Aorta (tissue), 5 donors: ENCODE results near the gene WNT10A. TPM values are rescaled to one million over a fixed set of nuclear protein-coding genes. Genes with fewer than 3 reads are reported as not detected.
A peak's percentile ranks its signal among the peaks of the same experiment; 100 is the strongest.

Source experiments
- ATAC-seq: fragments of 200-7000 bp; cut with Tn5 transposase; one replicate; pipeline ENCODE4 v1.9.1; 2022; ENCODE audit warnings: moderate library complexity; ENCODE audit not compliant: low FRiP score
- DNase-seq, 2 donors: peaks; one replicate each; pipeline ENCODE4 v3.0.0-alpha.2; 2020
- H3K27ac ChIP-seq, 2 donors: one replicate each; pipeline ENCODE4 v1.5.1; 2013; ENCODE audit warnings: low read length in 2 of 2, mild to moderate bottlenecking in 2 of 2, moderate library complexity in 2 of 2, control low read depth in 1 of 2, inconsistent platforms in 1 of 2, low read depth in 1 of 2
- H3K27me3 ChIP-seq, 2 donors: one replicate each; pipeline ENCODE4 v1.6.1; 2013; ENCODE audit warnings: control low read depth in 1 of 2, low read length in 1 of 2, mild to moderate bottlenecking in 1 of 2, moderate library complexity in 1 of 2; ENCODE audit not compliant: insufficient read depth in 2 of 2, control insufficient read depth in 1 of 2
- H3K36me3 ChIP-seq, 2 donors: one replicate each; pipeline ENCODE4 v1.6.1; 2013; ENCODE audit warnings: control low read depth in 1 of 2, low read length in 1 of 2, mild to moderate bottlenecking in 1 of 2; ENCODE audit not compliant: insufficient read depth in 2 of 2, control insufficient read depth in 1 of 2
- H3K4me1 ChIP-seq, 2 donors: one replicate each; pipeline ENCODE4 v1.6.1; 2013; ENCODE audit warnings: low read length in 2 of 2, control low read depth in 1 of 2, mild to moderate bottlenecking in 1 of 2, moderate library complexity in 1 of 2; ENCODE audit not compliant: insufficient read depth in 2 of 2, control insufficient read depth in 1 of 2
- H3K4me3 ChIP-seq, 2 donors: one replicate each; pipeline ENCODE4 v1.5.1; 2013; ENCODE audit warnings: low read length in 2 of 2, control low read depth in 1 of 2, mild to moderate bottlenecking in 1 of 2
- H3K9me3 ChIP-seq: one replicate; pipeline ENCODE4 v1.6.1; 2013; ENCODE audit warnings: mild to moderate bottlenecking, low read length; ENCODE audit not compliant: control insufficient read depth
- WGBS, 2 donors: extraction: QIAGEN DNeasy Blood & Tissue Kit; methylation state at CpG; one replicate each; pipeline ENCODE4 v1.1.7; 2013; 5-methylcytosine and 5-hydroxymethylcytosine counted together
- intact Hi-C, 2 donors: fragments of 100-400 bp; cut with DNase I; formaldehyde crosslinking; loops; one replicate each; pipeline versions ENCODE4 v1.14.2 to v1.15.0; 2022
- polyA plus RNA-seq, 2 donors: library from polyadenylated mRNA; stranded (reverse); fragments of 200-250 nt; gene quantifications; one replicate each; pipeline ENCODE4 v1.2.3, GENCODE V29; 2013
- total RNA-seq, 2 donors: library from RNA; stranded (reverse); fragmentation: NEBNext Ultra II Directional; extraction: Animal tissue kit (Norgen Biotek cat#: 25700); gene quantifications; one replicate each; pipeline ENCODE4 v1.2.1, GENCODE V29; 2021
- donor health status: healthy with polysubstance abuse.
- donor health status: Bipolar disorder and iron deficiency.
- donor health status: DM: no; HTN: no; CAD: no.
- donor health status: DM: no; HTN: no; CAD: no.
- donor health status: DM: yes; HTN: yes; CAD: no.

The WNT10A gene
- total and polyA plus RNA-seq, 4 donors, result not detected

DNA sequence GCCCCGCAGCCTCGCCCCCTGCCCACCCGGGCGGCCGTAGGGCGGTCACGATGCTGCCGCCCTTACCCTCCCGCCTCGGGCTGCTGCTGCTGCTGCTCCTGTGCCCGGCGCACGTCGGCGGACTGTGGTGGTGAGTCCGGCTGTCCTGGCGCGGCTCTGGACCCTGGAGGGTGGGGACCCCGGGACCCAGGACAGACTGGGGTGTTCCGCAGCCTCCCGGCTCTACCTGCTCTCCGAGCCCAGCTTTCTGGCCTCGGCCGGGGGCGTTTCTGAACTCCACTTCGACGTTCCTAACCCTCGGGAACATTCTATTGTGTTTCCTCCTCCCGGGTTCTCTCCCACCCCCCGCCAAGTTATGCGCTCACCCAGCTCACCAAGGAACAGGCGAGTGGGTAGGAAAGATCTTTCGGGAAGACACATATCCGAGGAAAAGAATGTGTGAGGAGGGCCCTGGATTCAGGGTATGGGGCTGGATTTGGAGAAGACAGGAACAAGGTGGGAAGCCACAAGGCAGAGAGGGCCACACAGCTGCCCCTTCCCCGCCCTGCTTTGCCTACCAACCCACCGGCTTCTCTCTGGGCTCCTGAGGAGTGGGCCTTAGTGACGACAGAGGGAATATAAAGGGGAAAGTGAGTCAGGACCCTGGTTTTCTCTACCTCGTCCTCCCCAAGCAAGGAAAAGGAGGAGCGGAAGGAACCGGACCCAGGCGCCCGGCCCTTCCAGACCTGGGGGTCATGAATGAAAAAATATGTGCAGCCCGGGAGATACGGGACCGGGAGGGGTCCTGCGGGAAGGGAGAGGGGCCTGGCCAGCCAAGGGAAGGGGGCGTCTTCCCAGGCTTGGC is 20.4 kb upstream of the WNT10A start:
- Histone ChIP-seq H3K27me3 (no peaks in the 10 kb centered on the region), H3K4me3 (peak overlapping the region; percentile 3 to 25), H3K9me3 (no peaks in the 10 kb centered on the region), H3K36me3 (no peaks in the 10 kb centered on the region), H3K4me1 (no peaks in the 10 kb centered on the region), H3K27ac (no peak overlapping the region)
- DNase-seq (peak in 1 of 2 donors; percentile 79), ATAC-seq (no peak)
- WGBS, 2 donors, result 2% methylated on average over 40 to 47 of the region's 47 CpGs
- intact Hi-C loops, result no loop called here

- H3K36me3 ChIP-seq, result no peaks in the 10 kb centered on the region
- no peak for ATAC-seq
- 9 to 11% methylated on average over 21 of the region's 21 CpGs for WGBS, 2 donors
- no peak overlapping the region for H3K4me3 ChIP-seq
- DNase-seq, result peak; percentile 46 to 75
- H3K27ac ChIP-seq, result no peak overlapping the region
- no peaks in the 10 kb centered on the region for H3K4me1 ChIP-seq
- intact Hi-C loops, result no loop called here
- H3K9me3 ChIP-seq, result no peaks in the 10 kb centered on the region
- H3K27me3 ChIP-seq, result no peaks in the 10 kb centered on the region
Observed at GRCh38 chr2:218860950-218861381, 19.7 kb upstream of the WNT10A start.

- no peak overlapping the region for H3K4me3 ChIP-seq
- H3K27me3 ChIP-seq, result no peaks in the 10 kb centered on the region
Observed at GRCh38 chr2:218861645-218862318, 18.9 kb upstream of the WNT10A start.

DNA sequence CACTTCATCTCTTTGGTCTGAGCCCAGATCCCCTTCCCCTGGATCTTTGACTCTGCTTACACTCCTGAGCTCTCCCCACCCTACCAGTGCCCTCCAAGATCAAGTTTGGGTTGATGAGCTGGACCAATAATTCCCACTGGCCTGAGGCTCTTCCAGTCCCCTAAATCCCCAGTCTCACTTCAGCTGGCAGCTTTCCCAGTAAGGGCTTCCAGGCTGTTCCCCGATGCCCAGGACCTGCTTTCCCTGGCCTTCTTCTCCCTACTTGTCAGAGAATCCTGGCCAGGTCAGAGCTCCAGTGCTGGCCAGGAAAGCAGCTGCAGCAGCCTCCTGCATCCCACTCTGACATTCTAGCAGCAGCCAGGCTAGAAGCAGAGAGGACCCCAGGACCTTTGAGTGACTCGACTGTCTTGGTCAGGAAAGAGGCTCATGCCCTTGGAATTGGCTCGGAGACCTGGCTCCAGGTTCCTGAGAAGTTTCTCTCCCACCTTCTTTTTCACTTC is 17.6 kb upstream of the WNT10A start:
- Histone ChIP-seq H3K4me3 (no peak overlapping the region), H3K9me3 (no peaks in the 10 kb centered on the region), H3K36me3 (no peaks in the 10 kb centered on the region), H3K27me3 (no peaks in the 10 kb centered on the region), H3K4me1 (no peaks in the 10 kb centered on the region), H3K27ac (no peak overlapping the region)
- ATAC-seq (no peak), DNase-seq (peak in 1 of 2 donors; percentile 17)
- intact Hi-C loops, result no loop called here
- 64 to 67% methylated on average over 3 of the region's 3 CpGs for WGBS, 2 donors

More at GRCh38 chr2:218861645-218862318, 18.9 kb upstream of the WNT10A start:
- intact Hi-C loops, result no loop called here
- ATAC-seq (no peak), DNase-seq (peak in 1 of 2 donors; percentile 37)
- no peaks in the 10 kb centered on the region for H3K4me1 ChIP-seq
- no peak overlapping the region for H3K27ac ChIP-seq
- no peaks in the 10 kb centered on the region for H3K36me3 ChIP-seq
- WGBS, 2 donors, result 90 to 95% methylated on average over 7 of the region's 7 CpGs
- H3K9me3 ChIP-seq, result no peaks in the 10 kb centered on the region

GRCh38 chr2:218865396-218865795 is 15.3 kb upstream of the WNT10A start:
- intact Hi-C loops, result no loop called here
- DNase-seq (peak in 1 of 2 donors; percentile 28), ATAC-seq (no peak)
- WGBS, 2 donors, result 88 to 98% methylated on average over 4 of the region's 4 CpGs
- H3K4me3 ChIP-seq, result no peak overlapping the region
- H3K27me3 ChIP-seq, result no peaks in the 10 kb centered on the region
- no peaks in the 10 kb centered on the region for H3K4me1 ChIP-seq
- no peak overlapping the region for H3K27ac ChIP-seq
- no peaks in the 10 kb centered on the region for H3K9me3 ChIP-seq
- no peaks in the 10 kb centered on the region for H3K36me3 ChIP-seq

DNA sequence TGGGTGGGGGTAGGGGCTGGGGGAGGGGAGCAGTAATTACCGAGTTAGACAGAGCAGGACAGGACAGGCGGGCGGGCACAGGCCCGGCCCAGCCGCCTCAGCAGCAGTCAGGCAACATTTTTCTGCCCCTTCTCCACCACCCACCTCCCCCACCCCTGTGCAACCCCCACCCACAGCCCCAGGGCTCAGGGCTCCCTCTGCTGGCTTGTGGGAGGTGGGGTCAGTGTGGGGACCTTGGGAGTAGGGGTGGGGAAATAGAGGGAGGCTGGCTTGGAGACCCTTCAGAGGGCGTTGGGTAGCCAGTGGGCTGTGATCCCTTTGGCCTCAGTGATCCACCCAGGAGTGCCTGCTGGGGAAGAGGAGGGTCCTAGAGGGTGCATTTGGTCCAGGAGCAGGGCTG is 14.7 kb upstream of the WNT10A start:
- intact Hi-C loops, result no loop called here
- WGBS, 2 donors, result 78 to 79% methylated on average over 4 to 6 of the region's 6 CpGs
- no peak for ATAC-seq
- peak in 1 of 2 donors; percentile 28 for DNase-seq
- H3K27ac ChIP-seq, result no peak overlapping the region
- H3K36me3 ChIP-seq, result no peaks in the 10 kb centered on the region
- no peaks in the 10 kb centered on the region for H3K27me3 ChIP-seq
- H3K4me3 ChIP-seq, result no peak overlapping the region
- H3K9me3 ChIP-seq, result no peaks in the 10 kb centered on the region
- no peaks in the 10 kb centered on the region for H3K4me1 ChIP-seq

- no peaks in the 10 kb centered on the region for H3K36me3 ChIP-seq
- WGBS, 2 donors, result 70 to 80% methylated on average over 6 of the region's 6 CpGs
- H3K9me3 ChIP-seq, result no peaks in the 10 kb centered on the region
- ATAC-seq, result no peak
- H3K27ac ChIP-seq, result no peak overlapping the region
- no peak for DNase-seq
- H3K27me3 ChIP-seq, result no peaks in the 10 kb centered on the region
- no peak overlapping the region for H3K4me3 ChIP-seq
- intact Hi-C loops, result no loop called here
- H3K4me1 ChIP-seq, result no peaks in the 10 kb centered on the region
Observed at GRCh38 chr2:218867900-218868299, 12.8 kb upstream of the WNT10A start.

GRCh38 chr2:218869064-218869463 is 11.6 kb upstream of the WNT10A start:
- intact Hi-C loops, result no loop called here
- H3K27ac ChIP-seq, result no peak overlapping the region
- no peaks in the 10 kb centered on the region for H3K9me3 ChIP-seq
- no peak overlapping the region for H3K4me3 ChIP-seq
- no peak for ATAC-seq
- DNase-seq, result no peak
- no peaks in the 10 kb centered on the region for H3K36me3 ChIP-seq
- WGBS, 2 donors, result 94 to 96% methylated on average over 9 of the region's 9 CpGs
- no peaks in the 10 kb centered on the region for H3K27me3 ChIP-seq
- no peaks in the 10 kb centered on the region for H3K4me1 ChIP-seq
